Stimulated activated CD8-positive, alpha-beta memory T cell treated with anti-CD3 and anti-CD28 coated beads, Interleukin-15, amount 100 ng/mL, for 4 hours (primary cell): ENCODE data around the gene RFX5.

ENCODE experiments used
- DNase-seq, 2 donors: peaks; one replicate each; pipeline ENCODE4 v3.0.0-alpha.2; 2020; ENCODE audit warnings: low read depth in 2 of 2

Gene RFX5

GRCh38 chr1:151325231-151325630 is 21.8 kb downstream of the RFX5 start:
- no peak for DNase-seq

DNA sequence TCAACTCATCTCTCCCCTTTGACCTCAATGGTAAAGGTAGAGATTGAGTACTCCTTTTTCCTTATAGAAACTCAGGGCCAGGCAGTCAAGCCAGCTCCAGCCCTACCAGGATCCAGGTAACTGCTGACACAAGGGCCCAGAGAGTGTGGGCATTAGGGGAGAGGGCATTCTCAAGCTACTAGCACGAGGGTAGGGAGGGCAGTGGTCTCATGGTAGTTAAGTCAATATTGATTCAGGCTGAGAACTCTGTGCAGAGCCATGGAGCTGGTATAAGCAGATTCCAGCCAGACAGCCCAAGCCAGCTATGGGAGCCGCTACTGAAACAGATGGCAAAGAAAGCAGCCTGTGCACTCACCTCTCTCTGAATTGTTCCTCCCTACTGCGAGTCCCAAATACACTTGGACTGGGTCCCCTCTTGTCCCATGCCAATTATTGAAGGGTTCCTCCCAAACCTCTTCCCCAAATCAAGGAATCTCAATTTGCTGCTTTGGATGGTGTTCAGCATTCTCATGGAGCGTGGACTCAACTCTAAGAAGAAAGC is 22.6 kb downstream of the RFX5 start:
- no peak for DNase-seq

- DNase-seq: no peak
Measured at GRCh38 chr1:151318975-151319374, 28.1 kb downstream of the RFX5 start.

- DNase-seq: no peak
Measured at GRCh38 chr1:151315565-151316235, 31.4 kb downstream of the RFX5 start.

DNA sequence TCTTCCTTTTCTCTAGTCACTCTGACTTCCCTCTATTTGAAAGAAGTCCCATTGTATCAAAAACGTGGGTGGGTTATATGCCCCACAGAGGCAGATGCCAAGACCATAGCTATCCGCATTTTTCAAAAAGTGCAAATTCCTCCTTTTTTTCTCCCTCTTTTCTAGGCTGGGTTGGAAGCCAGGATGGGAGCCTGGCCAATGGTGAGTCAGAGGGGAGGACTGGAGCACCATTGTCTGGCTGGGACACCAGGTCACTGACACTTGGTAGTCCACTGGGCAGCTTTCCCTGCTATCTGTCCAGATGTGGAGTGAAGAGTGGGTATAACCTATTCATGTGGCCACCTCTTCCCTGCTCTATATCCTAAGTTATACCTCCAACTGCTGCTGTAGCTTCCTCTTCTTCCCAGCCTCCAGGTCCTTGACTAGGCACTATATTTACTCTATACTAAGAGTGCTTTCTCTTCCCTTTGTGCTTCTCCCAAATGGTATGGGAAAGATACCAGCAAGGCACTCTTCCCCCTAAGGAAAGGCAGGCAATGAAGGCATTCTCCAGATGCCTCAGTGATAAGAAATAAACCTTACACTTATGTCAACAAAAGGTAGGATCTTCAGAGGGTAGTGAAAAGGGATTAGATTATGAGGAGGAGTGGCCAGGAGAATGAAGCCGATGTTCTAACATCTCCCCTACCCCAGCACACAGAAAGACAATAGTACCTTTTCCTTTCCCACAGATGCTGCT is 32.7 kb downstream of the RFX5 start:
- no peak for DNase-seq

DNA sequence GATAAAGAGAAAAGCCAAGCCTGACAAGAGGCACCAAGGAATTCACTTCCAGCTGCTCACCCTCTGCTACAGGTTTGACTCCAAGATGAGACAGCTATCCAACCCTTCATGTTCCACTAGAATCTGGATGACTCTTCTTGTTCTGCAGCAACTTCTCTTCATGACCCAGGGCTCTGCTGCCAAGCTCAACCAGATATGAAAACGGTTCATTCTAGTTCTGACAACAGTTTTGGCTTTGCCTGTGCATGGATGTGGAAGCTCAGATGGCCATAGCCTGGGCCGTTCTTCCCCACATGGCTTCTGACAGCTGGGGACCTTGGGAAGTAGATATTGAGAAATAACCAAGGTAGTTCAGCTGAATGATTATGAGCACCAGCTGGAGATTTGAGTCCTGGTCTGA is 33.6 kb downstream of the RFX5 start:
- DNase-seq: no peak

GRCh38 chr1:151312826-151313225 is 34.2 kb downstream of the RFX5 start:
- no peak for DNase-seq

GRCh38 chr1:151312411-151312810 is 34.6 kb downstream of the RFX5 start:
- DNase-seq: no peak

DNA sequence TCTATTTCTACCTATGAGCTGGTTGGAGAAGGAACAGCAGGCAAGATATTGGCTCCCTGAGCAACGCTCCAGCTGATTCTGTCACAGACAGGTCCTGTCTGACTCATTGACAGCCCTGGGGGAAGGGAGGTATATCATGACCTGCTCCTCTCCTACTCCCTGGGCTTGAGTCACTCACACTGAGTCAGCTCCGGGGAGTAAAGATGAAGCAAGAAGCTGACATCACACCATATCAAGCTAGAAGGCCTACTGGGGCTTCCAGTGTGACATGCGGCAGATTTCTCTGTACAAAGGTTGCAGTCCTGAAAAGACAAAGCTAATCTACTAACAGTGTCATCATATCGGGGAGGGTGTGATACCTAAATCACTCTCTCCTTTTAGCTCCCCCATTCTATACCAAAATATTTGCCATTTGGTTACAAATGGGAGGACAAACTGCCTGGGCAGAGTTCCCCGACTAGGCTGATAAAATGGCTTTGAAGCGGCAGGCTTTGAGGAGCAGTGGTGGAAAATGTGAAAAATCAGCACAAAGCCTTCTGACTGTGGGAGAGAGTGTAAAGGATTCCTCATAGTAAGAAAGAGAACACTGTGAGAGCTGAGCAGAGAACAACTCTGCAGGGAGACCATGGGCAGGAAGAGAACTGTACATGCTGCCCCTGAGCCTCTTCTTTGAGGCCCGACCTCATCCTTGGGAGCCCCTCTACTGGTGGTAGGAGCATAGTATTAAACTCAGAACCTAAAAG is 35.3 kb downstream of the RFX5 start:
- peak; percentile 56 to 85 for DNase-seq

GRCh38 chr1:151311011-151311410 is 36.0 kb downstream of the RFX5 start:
- DNase-seq: no peak

DNA sequence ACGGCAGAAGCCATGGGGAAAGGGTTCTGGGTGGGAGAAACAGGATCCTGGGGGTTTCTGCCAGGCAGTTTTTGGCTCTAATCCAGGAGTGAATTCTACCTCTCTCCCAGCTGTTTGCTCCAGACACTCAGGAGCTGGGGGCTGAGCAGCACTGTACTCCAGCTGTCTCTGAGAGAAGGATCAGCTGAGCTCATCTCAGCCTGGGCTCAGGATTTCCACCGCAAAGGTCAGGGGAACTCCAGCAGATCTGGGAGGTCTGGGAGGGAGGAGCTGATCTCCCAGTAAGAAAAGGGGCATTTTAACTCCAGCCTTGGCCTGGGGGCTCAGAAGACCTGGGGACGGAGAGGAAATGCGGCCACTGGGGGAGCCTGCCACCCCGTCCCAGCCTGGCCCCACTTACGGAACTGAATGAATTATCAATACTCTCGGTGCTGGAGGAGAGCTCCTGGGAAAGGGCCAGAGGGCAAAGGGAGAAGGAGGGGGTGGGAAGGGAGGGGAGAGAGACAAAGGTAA is 37.2 kb downstream of the RFX5 start:
- no peak for DNase-seq

DNA sequence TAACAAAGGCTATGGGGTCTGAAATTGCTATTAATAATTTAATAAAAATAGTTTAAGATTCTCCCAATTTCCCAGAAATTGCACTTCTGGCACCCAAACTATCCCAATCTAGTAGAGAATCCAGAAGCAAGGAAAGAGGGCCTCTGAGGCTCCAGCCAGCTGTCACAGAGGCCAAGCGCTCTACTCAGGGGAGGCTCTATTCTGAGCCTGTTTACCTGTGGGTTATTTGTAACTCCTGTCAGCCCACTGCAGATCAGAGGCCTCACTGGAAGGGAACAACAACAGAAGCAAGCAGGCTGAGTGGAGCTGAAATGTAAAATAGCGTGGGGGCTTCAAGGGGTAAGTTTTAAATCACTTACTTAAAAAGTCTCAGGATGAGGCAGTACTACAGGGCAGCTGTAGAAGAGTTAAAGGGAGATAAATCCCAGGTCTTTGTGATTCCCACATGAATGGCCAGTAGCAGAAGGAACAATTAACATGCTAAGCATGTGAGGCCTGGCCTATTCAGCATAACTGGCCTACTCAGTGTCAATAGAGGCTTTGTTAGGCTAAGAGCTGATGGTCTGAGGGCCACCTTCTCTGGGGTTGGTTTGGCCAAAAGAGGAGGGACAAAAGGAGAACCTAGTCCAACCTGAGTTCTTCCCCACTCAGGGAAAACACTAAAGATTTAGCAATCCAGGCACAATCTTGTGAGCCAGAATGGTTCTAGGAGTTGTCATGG is 52.1 kb downstream of the RFX5 start:
- no peak for DNase-seq

GRCh38 chr1:151293093-151293492 is 54.0 kb downstream of the RFX5 start:
- DNase-seq: no peak

- no peak for DNase-seq
Measured at GRCh38 chr1:151292207-151293030, 54.6 kb downstream of the RFX5 start.

DNA sequence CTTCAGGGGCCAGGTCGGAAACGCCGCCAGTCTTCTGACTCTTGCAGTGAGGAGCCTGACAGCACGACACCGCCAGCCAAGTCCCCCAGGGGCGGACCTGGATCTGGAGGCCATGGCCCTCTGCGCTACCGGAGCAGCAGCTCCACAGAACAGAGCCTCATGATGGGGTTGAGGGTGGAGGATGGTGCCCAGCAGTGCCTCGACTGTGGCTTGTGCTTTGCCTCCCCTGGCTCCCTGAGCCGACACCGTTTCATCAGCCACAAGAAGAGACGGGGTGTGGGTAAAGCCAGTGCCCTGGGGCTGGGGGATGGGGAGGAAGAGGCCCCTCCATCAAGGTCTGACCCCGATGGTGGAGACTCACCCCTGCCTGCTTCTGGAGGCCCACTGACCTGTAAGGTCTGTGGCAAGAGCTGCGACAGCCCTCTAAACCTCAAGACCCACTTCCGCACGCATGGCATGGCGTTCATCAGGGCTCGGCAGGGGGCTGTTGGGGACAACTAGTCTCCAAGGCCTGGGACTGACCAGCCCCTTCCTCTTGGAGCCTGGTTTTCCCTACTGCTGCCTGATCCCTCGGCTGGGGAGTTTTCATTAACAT is 56.2 kb downstream of the RFX5 start:
- no peak for DNase-seq
